ENCODE results near the gene RBL2. TPM values are rescaled to one million over a fixed set of nuclear protein-coding genes. Genes with fewer than 3 reads are reported as not detected.

RBL2 gene
- total and polyA plus RNA-seq, 9 of the 15 experiments (the other 6 are each of a cell fraction or from before 2014, with no cell fraction given): 7.8 to 76.3 (median 28.5) TPM

DNA sequence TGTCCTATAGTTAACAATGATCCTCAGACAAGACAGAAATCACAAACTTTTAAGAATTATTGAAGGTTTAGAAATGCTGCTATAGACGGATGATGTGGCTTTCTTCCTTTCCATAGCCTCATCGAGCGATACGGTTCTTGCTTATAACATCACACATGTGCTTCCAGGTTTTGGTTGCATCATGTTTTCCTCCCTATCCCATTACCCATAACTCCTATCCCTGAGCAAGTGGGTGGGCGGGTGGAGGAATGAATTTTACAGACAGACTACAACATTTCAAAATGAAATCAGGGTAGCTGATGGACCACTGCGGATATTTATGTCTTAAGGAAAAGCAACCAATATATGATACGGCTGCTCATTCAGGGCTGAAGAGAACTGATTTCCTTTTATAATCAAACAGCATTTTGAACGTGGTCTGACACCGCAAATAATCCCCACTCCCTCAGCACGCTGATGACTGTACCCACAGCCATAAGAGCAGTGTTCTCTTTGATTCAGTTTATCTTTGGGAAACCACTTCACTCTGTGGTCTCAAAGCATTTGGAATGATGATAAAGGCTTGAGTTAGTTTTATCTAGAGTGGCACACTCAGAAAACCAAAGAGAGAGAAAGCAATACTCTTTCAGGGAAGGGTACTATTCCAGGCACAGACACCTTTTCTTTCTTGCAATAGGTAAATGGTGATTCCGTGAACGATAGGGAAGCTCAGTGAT is 73.4 kb downstream of the RBL2 start (continued):
- TF ChIP-seq, protein P1, sequence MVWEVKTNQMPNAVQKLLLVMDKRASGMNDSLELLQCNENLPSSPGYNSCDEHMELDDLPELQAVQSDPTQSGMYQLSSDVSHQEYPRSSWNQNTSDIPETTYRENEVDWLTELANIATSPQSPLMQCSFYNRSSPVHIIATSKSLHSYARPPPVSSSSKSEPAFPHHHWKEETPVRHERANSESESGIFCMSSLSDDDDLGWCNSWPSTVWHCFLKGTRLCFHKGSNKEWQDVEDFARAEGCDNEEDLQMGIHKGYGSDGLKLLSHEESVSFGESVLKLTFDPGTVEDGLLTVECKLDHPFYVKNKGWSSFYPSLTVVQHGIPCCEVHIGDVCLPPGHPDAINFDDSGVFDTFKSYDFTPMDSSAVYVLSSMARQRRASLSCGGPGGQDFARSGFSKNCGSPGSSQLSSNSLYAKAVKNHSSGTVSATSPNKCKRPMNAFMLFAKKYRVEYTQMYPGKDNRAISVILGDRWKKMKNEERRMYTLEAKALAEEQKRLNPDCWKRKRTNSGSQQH (CRISPR knock-in tag; IDR thresholded peaks at IDR 0.05): no peak
- no peak for TF ChIP-seq ZNF551 (CRISPR knock-in tag; IDR thresholded peaks at IDR 0.05)
- no peak for TF ChIP-seq CEBPG (CRISPR knock-in tag; IDR thresholded peaks at IDR 0.05)
- TF ChIP-seq CEBPG (tag; conservative IDR thresholded peaks at IDR 0.05 in 1 of 2, IDR thresholded peaks at IDR 0.05 in 1 of 2): peak in 1 of 2 experiments; percentile 58; a peak in 1 of 4 replicates
- TF ChIP-seq PML (IDR thresholded peaks at IDR 0.05; ENCODE audit: low read length): peak; percentile 67; the same call in 1 of the 2 replicates
- TF ChIP-seq RCOR1 (IDR thresholded peaks at IDR 0.05; ENCODE audit: borderline replicate concordance in 1 of 2, low read depth in 2 of 2, low read length in 2 of 2): peak in 1 of 2 experiments; percentile 90; a peak in 3 of 4 replicates

GRCh38 chr16:53509906-53510703 is 75.8 kb downstream of the RBL2 start:
- no peak overlapping the region for H2AFZ ChIP-seq (ENCODE audit: low read depth, low read length)
- no peaks in the 10 kb centered on the region for H3K9me1 ChIP-seq (ENCODE audit: control insufficient read depth, insufficient read depth, low read length)
- H3K27me3 ChIP-seq (ENCODE audit: control insufficient read depth in 2 of 2, insufficient read depth in 2 of 2, low read length in 2 of 2): no peaks in the 10 kb centered on the region; a peak in 3 of 5 replicates
- no peaks in the 10 kb centered on the region for H3K36me3 ChIP-seq (ENCODE audit: control insufficient read depth, insufficient read depth, low read length)
- no peak overlapping the region for H3K9ac ChIP-seq (ENCODE audit: insufficient read depth in 1 of 2, low read depth in 2 of 2, low read length in 2 of 2)
- in situ Hi-C loops (cut with MboI): loop anchor here (10.0 to 25.0 kb wide), 2 partner anchors 455 to 1323 kb away; partner anchors contain the start of genes CHD9 and CHD9NB
- WGBS (ENCODE audit: insufficient coverage, low coverage, missing lambda C conversion rate): 26% methylated on average over 29 of the region's 29 CpGs
- no peaks in the 10 kb centered on the region for H4K20me1 ChIP-seq (replicated peaks; ENCODE audit: control insufficient read depth, insufficient read depth, low read length)
- H3K4me1 ChIP-seq (replicated peaks in 1 of 2; ENCODE audit: control insufficient read depth in 2 of 2, insufficient read depth in 2 of 2, low read length in 2 of 2): peaks cover 0 to 4% of the 10 kb centered on the region in 2 experiments; a peak in 2 of 5 replicates
- H3K79me2 ChIP-seq (ENCODE audit: control insufficient read depth, insufficient read depth, low read length): no peaks in the 10 kb centered on the region
- H3K4me3 ChIP-seq: no peak overlapping the region
- ATAC-seq (peak; percentile 82), FAIRE-seq (peak; percentile 88), DNase-seq (ENCODE audit: extremely low read depth in 1 of 4, low spot score in 3 of 4) (peak; percentile 70 to 77 (median 76))
- no peak overlapping the region for H3K27ac ChIP-seq (ENCODE audit: extremely low read depth, low read depth, low read length)
- H3K9me3 ChIP-seq (replicated peaks; ENCODE audit: control insufficient read depth, insufficient read depth, low read depth, low read length): no peaks in the 10 kb centered on the region
- no TSS peak for BruUV-seq (replicated peaks)
- intact Hi-C loops (cut with micrococcal nuclease): loop anchor here (5.0 to 10.0 kb wide), 3 partner anchors 93 to 453 kb away; no protein-coding TSS in a partner anchor
- ChIA-PET POLR2A (no interaction called here), CTCF (ENCODE audit: low intra/inter-chr PET ratio) (interaction anchor here (1.3 kb wide), 1 partner anchor 302 kb away, joined by 4 read pairs; no protein-coding TSS in a partner anchor)
- H3K4me2 ChIP-seq (ENCODE audit: insufficient read depth, low read length): no peak overlapping the region
- TF ChIP-seq ARNT (IDR thresholded peaks at IDR 0.05): no peak
- no peak for TF ChIP-seq ZNF263 (CRISPR knock-in tag; IDR thresholded peaks at IDR 0.05; ENCODE audit: borderline replicate concordance)
- TF ChIP-seq PML (IDR thresholded peaks at IDR 0.05; ENCODE audit: low read length): no peak
- TF ChIP-seq SMC3 (conservative IDR thresholded peaks at IDR 0.05; ENCODE audit: insufficient read depth, low read depth, low read length): peak; percentile 72
- TF ChIP-seq CEBPG (CRISPR knock-in tag; IDR thresholded peaks at IDR 0.05): no peak
- TF ChIP-seq CEBPG (tag; conservative IDR thresholded peaks at IDR 0.05 in 1 of 2, IDR thresholded peaks at IDR 0.05 in 1 of 2): 0 out of 4 replicates have a peak, but pooled peaks of 1 of the 2 experiments have one; percentile 13
- TF ChIP-seq XRCC5 (IDR thresholded peaks at IDR 0.05; ENCODE audit: low read depth, low read length): 0 out of 2 replicates have a peak, but pooled peaks have one; percentile 31
- no peak for TF ChIP-seq NR2C2 (CRISPR knock-in tag; IDR thresholded peaks at IDR 0.05)
- no peak for TF ChIP-seq NR2C2 (tag; IDR thresholded peaks at IDR 0.05)
- TF ChIP-seq MECOM (CRISPR knock-in tag; IDR thresholded peaks at IDR 0.05): no peak
- TF ChIP-seq, protein P2, sequence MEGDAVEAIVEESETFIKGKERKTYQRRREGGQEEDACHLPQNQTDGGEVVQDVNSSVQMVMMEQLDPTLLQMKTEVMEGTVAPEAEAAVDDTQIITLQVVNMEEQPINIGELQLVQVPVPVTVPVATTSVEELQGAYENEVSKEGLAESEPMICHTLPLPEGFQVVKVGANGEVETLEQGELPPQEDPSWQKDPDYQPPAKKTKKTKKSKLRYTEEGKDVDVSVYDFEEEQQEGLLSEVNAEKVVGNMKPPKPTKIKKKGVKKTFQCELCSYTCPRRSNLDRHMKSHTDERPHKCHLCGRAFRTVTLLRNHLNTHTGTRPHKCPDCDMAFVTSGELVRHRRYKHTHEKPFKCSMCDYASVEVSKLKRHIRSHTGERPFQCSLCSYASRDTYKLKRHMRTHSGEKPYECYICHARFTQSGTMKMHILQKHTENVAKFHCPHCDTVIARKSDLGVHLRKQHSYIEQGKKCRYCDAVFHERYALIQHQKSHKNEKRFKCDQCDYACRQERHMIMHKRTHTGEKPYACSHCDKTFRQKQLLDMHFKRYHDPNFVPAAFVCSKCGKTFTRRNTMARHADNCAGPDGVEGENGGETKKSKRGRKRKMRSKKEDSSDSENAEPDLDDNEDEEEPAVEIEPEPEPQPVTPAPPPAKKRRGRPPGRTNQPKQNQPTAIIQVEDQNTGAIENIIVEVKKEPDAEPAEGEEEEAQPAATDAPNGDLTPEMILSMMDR (IDR thresholded peaks at IDR 0.05 in 2 of 3, conservative IDR thresholded peaks at IDR 0.05 in 1 of 3; ENCODE audit: insufficient read depth in 2 of 3, low read depth in 1 of 3, low read length in 3 of 3): peak; percentile 74 to 86 (median 85)
- 0 out of 2 replicates have a peak, but pooled peaks have one; percentile 4 for TF ChIP-seq STAG1 (CRISPR knock-in tag; IDR thresholded peaks at IDR 0.05; ENCODE audit: borderline replicate concordance)
